WTC11 (cell line): ENCODE data around the gene ZNF329.

Experiments used
- CTCF ChIP-seq: fragments of 200-600 bp; IDR thresholded peaks from 2 replicates; pipeline ENCODE4 v1.8.0; 2022; ENCODE audit warnings: antibody characterized with exemption
- E2F4 ChIP-seq: sonication (generic); formaldehyde crosslinking; IDR thresholded peaks from 2 replicates; pipeline ENCODE4 v1.8.1; 2022; ENCODE audit warnings: low read depth, mild to moderate bottlenecking, moderate library complexity, missing genetic modification reagents, borderline replicate concordance
- MLX ChIP-seq: sonication (generic); formaldehyde crosslinking; IDR thresholded peaks from 2 replicates; pipeline ENCODE4 v1.8.1; 2023; ENCODE audit warnings: mild to moderate bottlenecking, missing genetic modification reagents, moderate library complexity
- NFYB ChIP-seq: sonication (generic); formaldehyde crosslinking; conservative IDR thresholded peaks from 2 replicates; pipeline ENCODE4 v1.8.0; 2022; ENCODE audit warnings: low read depth, missing genetic modification reagents
- ZNF121 ChIP-seq: sonication (generic); formaldehyde crosslinking; IDR thresholded peaks from 2 replicates; pipeline ENCODE4 v1.8.0; 2023; ENCODE audit warnings: missing genetic modification reagents

DNA sequence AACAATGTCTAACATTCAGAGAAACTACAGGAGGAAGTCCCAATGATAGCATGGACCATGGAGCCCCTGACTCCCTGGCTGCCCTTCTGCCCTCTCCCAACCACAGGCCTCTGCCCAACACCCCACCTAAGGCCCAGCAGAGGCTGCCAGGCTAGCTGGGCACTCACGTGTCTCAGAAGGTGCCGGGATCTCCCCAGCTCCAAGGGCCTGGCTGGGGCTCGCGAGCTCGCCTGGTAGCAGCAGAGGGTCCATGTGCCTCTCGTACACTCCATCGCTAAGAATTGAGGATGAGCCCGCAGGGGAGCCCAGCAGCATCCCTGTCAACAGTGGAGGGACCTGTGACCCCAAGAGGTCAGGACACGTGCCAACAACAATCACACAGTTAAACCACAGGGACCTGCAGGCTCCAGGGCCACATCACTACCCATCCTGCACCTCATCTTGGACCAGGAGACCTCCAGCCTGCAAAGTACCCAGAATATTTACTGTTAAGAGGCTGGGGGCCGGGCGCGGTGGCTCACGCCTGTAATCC, 62.0 kb downstream of the ZNF329 start:
- TF ChIP-seq CTCF (no peak), ZNF121 (CRISPR knock-in tag) (no peak), E2F4 (no peak), MLX (CRISPR knock-in tag) (no peak), NFYB (CRISPR knock-in tag) (no peak)
